OCI-M2 (cell line): ENCODE results near the gene CCNY.
"Not testable (repeated sequence)": the region's sequence is repeated elsewhere in the genome, so short reads cannot be mapped to it uniquely, and the experiment has no call there.

ENCODE experiments used
- DNase-seq: peaks from one replicate; lab custom pipeline; 2025; ENCODE audit not compliant: unreplicated experiment; lab: John Stamatoyannopoulos, UW

The CCNY gene

GRCh38 chr10:35400595-35401268 is 64.4 kb downstream of the CCNY start:
- no peak for DNase-seq

GRCh38 chr10:35403491-35403890 is 67.2 kb downstream of the CCNY start:
- not testable (repeated sequence) for DNase-seq

DNA sequence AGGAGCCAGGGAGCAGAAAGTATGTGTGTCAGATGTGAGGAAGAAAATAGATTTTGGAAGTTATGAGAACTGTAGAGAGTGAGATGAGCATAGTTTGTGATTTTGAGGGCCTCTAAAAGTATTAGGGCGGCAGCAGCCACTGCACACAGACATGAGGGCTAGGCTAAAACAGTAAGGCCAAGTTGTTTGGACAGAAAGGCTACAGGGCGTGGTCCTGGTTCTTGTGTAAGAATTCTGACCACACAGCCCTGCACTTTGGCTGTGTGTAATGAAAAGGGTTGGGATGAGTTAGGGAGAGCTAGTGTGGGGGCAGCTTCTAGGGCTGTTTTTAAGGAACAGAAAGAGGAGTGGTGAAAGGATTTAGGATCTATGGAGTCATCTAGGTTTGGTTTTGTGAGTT is 67.8 kb downstream of the CCNY start:
- DNase-seq: not testable (repeated sequence)

- not testable (repeated sequence) for DNase-seq
Observed at GRCh38 chr10:35406003-35406630, 69.8 kb downstream of the CCNY start.

- not testable (repeated sequence) for DNase-seq
Observed at GRCh38 chr10:35407696-35408095, 71.4 kb downstream of the CCNY start.

DNA sequence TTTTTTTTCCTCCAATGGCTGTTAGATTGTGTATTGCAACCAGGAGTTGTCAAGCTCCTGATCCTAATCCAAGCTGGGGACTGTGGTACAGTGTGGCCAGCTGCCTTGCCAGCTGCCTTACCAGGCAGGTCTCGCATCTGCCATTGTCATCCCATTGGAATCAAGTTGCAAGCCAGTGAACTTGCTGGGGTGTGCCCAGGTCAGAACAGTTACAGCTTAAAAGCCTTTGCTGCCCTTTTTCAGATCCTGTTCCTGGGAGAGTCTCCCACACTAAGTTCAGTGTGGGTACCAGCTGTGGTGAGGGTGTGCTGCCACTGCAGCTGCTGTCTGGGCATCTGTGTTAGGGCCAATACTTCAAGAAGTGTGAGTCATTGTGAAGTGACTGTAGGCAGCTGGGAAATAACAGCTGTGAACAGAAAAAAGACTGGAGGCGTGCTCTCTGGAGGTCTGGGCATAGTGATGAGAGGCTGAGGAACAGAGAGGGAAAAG is 72.8 kb downstream of the CCNY start:
- no peak for DNase-seq

- DNase-seq: no peak
Observed at GRCh38 chr10:35409808-35410207, 73.5 kb downstream of the CCNY start.

DNA sequence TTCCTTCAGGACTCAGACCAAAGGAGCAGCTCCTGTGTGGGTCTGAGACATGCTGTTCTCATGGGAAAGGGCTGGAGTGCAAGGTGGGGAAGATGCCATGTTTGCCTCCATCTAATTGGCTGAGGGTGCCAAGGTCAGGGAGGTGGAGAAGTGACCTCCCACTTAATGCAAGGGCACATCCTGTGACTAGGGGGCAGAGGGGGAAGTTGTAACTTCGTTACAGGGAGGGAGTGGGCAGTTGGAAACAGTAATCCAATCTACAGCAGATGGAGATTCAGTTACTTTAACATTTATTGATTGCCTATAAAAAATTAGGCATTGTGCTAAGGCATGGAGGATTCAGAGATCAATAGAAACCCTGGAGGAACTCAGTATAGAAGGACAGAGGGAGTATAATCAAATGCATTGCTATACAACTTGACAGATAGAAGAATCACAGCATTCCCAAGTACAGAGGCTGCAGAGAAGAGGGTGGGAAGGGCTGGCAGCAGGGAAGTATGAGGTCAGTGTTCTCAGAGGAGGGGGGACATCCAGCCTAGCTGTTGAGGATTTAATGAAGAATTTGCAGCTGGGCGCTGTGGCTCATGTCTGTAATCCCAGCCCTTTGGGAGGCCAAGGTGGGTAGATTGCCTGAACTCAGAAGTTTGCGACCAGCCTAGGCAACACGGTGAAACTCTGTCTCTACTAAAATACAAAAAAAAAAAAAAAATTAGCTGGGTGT is 75.9 kb downstream of the CCNY start:
- no peak for DNase-seq

DNA sequence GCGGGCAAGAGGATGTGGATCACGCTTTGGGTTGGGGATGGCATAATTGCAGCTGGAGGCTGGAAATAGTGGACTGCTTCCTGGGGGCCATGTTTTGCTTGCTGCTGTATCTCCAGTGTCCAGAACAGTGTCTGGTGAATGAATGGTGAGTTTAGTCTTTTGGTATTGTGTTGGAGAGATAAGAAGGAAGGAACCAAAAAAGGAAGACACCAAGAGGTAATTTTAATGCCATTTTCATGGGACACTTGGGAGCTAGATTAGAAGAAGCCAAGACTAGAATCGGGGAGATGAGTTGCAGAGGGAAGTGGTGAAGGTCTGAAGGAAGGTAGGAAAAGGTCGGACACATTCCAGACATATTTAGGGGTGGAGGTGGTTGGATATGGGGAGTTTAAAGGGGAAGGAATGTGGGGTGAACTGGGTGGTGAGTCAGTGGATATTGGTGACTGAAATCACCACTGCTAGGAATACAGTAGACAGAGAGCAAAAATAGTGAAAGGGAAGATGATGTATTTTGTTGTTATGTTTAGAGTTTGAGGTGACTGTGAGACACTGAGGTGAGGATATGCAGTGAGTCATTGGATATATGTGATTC is 76.7 kb downstream of the CCNY start:
- no peak for DNase-seq

DNA sequence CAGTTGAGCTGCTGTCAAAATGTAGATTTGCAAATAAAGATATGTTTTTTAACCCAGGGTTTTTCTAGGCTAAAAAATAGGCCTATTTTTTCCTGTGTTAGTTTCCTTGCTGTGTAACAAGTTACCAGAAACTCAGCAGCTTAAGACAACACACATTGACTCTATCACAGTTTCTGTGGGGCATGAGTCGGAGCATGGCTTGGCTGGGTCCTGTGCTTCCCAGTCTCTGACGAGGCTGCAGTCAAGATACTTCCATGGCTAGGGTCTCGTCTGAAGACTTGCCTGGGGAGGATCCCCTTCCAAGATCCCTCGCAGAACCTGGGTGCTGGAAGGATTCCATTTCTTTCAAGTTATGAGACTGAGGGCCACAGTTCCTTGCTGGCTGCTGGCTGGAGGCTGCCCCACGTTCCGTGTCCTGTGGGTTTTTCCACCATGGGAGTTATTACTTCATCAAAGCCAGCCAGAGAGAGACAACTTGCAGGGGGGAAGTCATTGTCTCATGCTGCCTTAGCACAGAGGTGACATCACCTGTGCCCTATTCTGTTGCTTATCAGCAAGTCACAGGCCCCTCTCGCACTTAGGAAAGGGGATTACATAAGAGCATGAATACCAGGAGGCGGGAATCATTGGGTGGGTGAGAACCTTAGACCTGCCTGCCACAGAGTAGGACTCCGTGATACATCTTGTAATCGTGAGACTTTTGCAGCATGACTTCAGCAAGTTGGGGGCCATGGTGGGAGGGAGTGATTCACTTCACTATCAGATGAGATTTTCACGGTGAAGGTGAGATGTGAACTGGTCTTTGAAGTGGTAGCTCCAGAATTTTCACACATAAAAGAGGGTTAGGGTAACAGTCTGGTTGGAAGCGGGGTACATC is 77.9 kb downstream of the CCNY start:
- DNase-seq: no peak

DNA sequence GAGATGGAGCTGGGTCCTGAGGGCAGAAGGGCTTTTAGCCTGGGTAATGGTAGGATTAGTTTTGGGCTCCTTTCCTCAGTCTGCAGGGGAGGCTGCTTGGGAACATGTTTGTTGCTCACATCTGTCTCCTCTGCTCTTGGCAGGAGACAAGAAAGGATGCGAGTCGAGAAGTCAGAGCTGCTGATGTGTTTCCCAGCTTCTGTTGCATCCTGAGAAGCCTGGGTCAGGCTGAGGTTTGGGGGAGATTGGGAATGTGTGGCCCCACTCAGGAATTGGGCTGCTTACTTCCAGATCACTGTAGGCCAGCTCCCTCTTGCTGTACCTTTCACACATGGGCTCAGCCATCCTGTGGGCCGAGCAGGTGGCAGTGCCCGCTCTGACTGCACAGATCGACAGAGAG is 79.2 kb downstream of the CCNY start:
- no peak for DNase-seq

- DNase-seq: no peak
Observed at GRCh38 chr10:35416619-35417312, 80.5 kb downstream of the CCNY start.

DNA sequence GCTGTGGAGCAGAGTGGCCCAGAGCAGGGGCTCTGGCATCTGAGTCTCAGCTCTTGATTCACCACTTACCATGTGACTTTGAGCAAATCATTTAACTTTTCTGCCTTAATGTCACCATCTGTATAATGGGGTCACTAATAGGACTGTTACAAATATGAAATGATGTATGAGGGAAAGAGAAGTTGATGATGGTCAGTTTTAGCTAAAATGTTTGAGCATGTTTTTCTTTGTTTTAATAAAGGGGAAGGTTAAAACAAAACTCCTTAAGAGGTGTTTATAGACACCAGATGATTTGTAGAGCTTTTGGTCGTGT is 81.0 kb downstream of the CCNY start:
- no peak for DNase-seq

- DNase-seq: no peak
Observed at GRCh38 chr10:35417795-35418194, 81.5 kb downstream of the CCNY start.

GRCh38 chr10:35418580-35418979 is 82.3 kb downstream of the CCNY start:
- not testable (repeated sequence) for DNase-seq

GRCh38 chr10:35420044-35420443 is 83.7 kb downstream of the CCNY start:
- no peak for DNase-seq

- DNase-seq: no peak
Observed at GRCh38 chr10:35420827-35421552, 84.7 kb downstream of the CCNY start.

DNA sequence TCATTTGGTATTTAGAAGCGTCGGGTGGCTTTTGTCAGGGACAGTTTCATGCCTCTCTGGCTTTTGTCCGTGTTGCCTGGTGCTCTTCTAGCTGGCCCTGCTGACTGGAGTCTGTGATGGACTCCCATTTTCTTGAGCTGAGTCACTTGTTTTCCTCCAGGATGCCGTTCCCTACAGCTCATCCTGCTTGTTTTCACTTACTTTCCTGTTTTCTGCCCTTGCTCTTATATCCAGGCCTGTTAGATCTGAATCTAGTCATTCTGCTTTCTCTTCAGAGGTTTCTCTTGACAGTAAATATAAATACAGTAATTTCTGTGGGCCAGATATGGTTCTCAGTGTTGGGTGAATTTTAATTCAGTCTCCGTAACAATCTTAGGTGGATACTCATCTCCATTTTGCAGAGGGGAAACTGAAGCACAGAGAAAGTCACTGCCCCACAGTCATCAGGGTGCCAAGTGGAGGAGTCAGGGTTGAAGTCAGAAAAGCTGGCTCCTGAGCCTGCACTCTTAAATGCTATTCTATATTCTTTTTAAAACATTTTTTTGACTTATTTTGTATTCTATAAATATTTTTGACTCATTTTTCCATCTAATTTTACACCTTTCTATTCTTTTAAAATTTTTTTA is 85.4 kb downstream of the CCNY start:
- no peak for DNase-seq

- DNase-seq: no peak
Observed at GRCh38 chr10:35422228-35422627, 85.9 kb downstream of the CCNY start.
